GM12891 (cell line): ENCODE measurements around the gene P4HA2.

ENCODE experiments used
- POLR2A ChIP-seq: IDR thresholded peaks from 2 replicates; pipeline ENCODE4 v1.6.1; 2011; ENCODE audit warnings: low read depth, low read length, control low read depth
- POLR2AphosphoS5 ChIP-seq: IDR thresholded peaks from 2 replicates; pipeline ENCODE4 v1.6.1; 2011; ENCODE audit warnings: low read depth, low read length, control low read depth
- TAF1 ChIP-seq: IDR thresholded peaks from 2 replicates; pipeline ENCODE4 v1.6.1; 2011; ENCODE audit warnings: low read depth, low read length, control low read depth

GRCh38 chr5:132230871-132231270 is 3.2 kb upstream of the P4HA2 start:
- TF ChIP-seq POLR2A (no peak), TAF1 (no peak), POLR2AphosphoS5 (no peak)
